GM10847 (cell line): ENCODE measurements around the gene RAB35.

ENCODE experiments used
- POLR2A ChIP-seq: IDR thresholded peaks from 2 replicates; pipeline ENCODE4 v1.6.1; 2011; ENCODE audit not compliant: insufficient read length; ENCODE audit errors: extremely low read depth

The RAB35 gene

DNA sequence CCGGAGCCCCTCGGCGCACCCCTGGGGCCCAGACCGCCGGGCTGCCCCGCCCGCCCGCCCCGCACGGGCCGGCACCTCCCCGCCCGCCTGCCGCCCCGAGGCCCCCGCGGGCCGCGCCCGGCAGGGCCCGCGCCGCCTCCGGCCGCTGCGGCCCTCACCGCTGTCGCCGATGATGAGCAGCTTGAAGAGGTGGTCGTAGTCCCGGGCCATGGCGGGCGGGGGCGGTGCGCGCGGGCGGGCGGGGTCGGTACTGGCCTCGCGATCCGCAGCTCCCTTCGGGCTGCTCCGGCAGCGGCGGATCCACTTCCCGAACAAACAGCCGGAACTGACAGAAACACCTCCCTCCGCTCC, at the start of gene RAB35:
RAB35 (minus strand) TSS at position 313 of the 351 bp plus-strand sequence; CDS start at position 210, 103 bp downstream.
- TF ChIP-seq POLR2A, result no peak

DNA sequence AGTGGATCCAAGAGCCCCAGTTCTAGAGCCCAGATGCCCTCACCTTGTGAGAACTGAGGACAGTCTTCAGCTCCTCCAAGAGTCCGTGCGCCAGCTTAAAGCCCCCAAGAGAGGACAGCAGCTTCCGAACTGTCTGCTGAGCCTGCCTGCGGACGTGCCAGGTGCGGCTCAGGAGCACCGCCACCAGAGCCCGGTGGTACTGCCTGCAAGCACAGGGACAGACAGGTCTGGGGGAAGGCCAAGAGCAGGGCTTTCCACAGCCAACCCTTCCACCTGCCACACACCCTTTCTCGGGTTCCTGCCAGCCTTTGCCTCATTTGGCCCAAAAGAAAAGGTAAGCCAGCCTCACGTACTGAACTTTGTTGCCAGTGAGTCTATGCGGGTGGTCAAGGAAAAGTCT, 47.7 kb upstream of the RAB35 start:
- TF ChIP-seq POLR2A, result no peak

- no peak for TF ChIP-seq POLR2A
Observed at GRCh38 chr12:120162763-120163162, 46.2 kb upstream of the RAB35 start.

- no peak for TF ChIP-seq POLR2A
Observed at GRCh38 chr12:120161852-120162251, 45.3 kb upstream of the RAB35 start.

- TF ChIP-seq POLR2A, result no peak
Observed at GRCh38 chr12:120159509-120160237, 43.1 kb upstream of the RAB35 start.

DNA sequence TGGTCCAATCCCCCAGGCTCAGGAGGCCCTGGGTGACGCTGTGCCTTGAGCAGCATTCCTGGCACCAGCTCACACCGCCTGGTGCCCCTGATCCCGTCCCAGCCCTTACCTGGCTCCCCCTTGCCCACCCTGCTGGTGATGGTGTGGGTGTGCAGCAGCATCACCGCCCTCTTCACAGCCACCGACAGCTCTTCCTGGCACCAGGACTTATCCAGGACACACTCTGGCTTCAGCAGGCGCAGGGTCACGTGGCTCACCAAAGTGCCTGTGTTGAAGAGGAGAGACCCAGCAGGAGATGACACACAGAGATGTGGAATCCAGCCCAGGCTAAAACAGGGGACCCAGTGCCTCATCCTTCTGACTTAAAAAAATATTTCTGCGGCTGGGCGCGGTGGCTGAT, 41.8 kb upstream of the RAB35 start:
- TF ChIP-seq POLR2A, result no peak

- TF ChIP-seq POLR2A, result no peak
Observed at GRCh38 chr12:120157678-120158077, 41.1 kb upstream of the RAB35 start.

- TF ChIP-seq POLR2A, result no peak
Observed at GRCh38 chr12:120156315-120157259, 40.0 kb upstream of the RAB35 start.

- TF ChIP-seq POLR2A, result no peak
Observed at GRCh38 chr12:120155072-120155471, 38.5 kb upstream of the RAB35 start.

GRCh38 chr12:120150919-120151525, 34.5 kb upstream of the RAB35 start:
- TF ChIP-seq POLR2A, result no peak

DNA sequence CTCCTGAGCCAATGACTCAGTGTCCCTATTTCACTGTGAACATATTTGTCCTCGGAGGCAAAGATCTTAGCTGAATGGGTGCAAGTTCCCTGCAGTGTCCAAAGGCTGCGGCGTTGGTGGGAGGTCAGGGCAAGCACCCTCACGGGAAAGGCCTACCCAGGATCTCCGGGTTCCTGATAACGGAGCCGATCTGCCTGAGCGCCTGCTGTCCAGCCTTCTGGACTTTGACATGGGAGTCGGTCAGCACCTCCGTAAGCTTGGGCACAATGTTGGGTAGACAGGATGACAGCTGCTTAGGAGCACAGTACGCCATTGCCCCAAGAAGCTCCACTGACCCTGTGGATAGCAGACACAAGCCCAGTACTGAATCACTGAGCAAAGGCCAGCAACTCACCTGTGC, 31.5 kb upstream of the RAB35 start:
- TF ChIP-seq POLR2A, result no peak

- TF ChIP-seq POLR2A, result no peak
Observed at GRCh38 chr12:120145164-120145563, 28.6 kb upstream of the RAB35 start.

DNA sequence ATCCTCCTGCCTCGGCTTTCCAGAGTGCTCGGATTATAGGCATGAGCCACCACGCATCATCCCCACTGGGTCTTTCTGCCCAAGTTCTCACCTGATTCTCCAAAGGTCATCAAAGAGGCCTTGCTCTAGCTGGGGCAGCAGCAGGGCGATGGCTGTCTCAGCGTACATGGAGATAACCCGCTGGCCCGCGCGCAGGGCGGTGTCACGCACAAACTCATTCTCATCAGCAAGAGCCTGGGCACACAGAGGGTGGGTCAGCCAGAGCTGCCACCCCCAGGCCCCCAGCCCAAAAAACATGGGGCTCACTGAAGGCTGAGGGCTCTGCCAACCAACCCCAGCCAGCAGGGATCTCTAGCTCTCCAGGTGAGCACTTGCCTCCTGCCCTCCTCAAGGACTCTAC, 27.7 kb upstream of the RAB35 start:
- TF ChIP-seq POLR2A, result no peak

DNA sequence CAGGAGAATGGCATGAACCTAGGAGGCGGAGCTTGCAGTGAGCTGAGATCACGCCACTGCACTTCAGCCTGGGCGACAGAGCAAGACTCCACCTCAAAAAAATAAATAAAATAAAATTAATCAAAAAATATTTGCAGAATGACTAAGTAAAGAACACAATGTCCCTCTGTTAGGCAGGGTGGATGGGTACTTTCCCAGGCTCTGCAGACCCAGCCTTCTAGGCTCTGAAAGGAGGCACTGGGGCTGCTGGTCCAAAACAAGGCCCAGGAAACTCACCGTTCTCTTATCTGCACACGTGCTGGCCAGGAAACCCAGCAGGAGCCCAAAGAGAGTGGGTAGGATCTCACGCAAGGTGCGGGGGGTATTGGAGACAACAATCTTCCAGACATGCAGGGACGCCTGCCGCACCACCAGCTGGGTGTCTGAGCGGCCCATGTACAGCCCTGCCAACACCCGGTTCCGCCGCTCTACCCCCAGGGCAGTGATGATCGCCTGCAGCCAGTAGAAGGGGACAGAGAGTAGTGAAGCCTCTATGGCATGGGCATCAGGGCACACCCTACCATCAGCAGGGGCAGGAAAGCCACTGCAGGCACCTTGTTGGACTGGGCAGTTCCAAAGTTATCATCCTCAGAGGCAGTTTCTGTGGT, 25.8 kb upstream of the RAB35 start:
- no peak for TF ChIP-seq POLR2A

GRCh38 chr12:120141336-120141735, 24.8 kb upstream of the RAB35 start:
- no peak for TF ChIP-seq POLR2A

- TF ChIP-seq POLR2A, result no peak
Observed at GRCh38 chr12:120140603-120141002, 24.1 kb upstream of the RAB35 start.

DNA sequence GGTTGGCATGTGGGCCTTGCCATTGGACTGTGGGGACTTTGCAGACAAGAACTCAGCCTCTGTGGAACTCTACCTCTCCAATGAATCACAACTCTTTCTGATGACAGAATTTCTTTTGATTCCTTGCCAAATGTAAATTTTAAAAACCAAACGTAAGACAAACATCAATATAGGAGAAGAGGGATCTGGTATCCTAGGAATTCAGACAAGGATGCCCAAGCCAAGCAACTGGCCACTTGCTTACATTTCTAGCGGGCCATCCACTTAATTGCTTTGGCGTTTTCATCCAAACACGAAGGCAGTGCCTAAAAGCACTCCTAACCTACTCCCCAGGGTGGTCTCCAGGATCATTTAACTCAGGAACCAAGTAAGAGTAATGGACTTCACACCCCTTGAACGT, 23.4 kb upstream of the RAB35 start:
- TF ChIP-seq POLR2A, result no peak
